SIG-M5 treated with dmso at 0.1 percent for 504 hours (cell line): ENCODE measurements around the gene HSD11B1.

Experiments
- DNase-seq: peaks from one replicate; lab custom pipeline; 2025; ENCODE audit not compliant: unreplicated experiment; lab: John Stamatoyannopoulos, UW

Gene HSD11B1

GRCh38 chr1:209704584-209704983 lies at the start of gene HSD11B1:
Gene HSD11B1 (plus strand): TSS chr1:209704846. CDS start chr1:209704943, 97 bp downstream.
- peak; percentile 87 for DNase-seq

DNA sequence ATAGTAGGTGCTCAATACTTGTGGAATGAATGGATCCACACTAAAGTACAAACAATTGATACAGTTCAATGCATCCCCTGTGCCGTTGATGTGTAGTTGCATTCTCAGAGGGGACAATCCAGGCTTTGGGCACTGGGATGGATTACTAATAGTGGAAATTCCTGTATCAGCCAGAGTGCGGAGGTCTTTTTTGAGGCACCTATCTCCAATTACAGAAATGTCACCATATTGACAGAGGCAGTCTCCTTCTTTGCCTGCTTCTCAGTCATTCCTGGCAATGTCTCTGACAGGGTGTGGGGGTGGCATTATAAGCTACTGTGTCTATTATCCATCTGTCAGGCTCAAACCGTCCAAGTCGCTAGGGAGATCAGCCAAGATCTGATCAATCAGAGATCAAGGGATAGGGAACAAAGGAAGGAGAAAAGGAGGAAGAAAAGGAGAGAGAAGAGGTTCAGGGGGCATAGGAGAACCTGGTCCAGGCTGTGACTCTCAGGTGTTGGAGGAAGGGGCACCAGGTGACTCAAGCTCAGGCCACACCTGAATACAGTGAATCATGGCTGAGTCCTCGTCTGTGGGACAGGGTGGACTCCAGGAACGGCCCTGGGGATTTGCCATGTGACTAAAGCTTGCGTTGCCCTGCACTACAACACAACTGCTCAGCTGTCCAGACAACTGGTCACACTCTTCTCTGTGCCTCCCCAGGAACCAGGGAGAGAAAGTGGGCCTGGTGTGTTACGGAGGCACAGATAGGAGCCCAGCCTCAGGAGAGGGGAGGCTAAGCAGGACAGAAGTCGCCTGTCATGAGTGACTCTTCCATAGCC lies 49.0 kb upstream of the HSD11B1 start:
- DNase-seq, result no peak

- DNase-seq, result no peak
These were observed 47.3 kb upstream of the HSD11B1 start for GRCh38 chr1:209657140-209657879.

DNA sequence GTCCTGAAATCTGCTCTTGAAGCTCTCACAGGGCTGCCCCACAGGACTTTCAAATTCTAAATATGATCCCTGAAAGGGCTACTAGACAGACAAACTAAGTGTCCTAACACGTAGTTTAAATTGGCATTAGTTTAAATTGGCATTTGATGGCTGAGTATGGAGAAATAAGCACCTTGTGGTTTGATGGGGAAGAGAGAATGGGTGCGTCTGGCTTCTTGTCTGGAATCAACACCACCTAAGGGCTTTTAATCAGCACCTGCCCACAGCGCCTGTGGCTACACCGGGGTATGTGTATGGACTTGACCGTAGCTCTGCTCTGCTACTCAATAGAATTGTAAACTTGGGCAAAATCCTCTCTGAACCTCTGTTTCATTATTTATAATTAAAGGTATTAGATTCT lies 46.7 kb upstream of the HSD11B1 start:
- no peak for DNase-seq

- peak; percentile 94 for DNase-seq
These were observed 44.7 kb upstream of the HSD11B1 start for GRCh38 chr1:209659909-209660308.

DNA sequence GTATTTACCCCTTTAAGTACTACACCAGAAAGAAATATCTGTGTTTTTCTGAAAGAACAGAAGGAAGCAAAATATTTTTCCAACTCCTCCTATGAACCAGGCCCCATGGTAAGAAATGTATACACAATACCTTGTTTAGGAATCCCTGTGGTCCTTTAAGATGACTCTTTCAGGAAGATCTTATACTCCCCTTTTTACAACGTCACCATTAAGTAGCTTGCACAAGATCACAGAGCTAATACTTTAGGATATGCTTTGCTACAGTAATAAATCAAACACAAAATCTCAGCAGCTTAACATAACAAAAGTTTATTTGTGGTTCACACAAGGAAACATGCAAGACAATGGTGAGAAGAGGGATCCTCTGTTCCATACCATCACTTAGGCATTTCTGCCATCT lies 43.6 kb upstream of the HSD11B1 start:
- no peak for DNase-seq

DNA sequence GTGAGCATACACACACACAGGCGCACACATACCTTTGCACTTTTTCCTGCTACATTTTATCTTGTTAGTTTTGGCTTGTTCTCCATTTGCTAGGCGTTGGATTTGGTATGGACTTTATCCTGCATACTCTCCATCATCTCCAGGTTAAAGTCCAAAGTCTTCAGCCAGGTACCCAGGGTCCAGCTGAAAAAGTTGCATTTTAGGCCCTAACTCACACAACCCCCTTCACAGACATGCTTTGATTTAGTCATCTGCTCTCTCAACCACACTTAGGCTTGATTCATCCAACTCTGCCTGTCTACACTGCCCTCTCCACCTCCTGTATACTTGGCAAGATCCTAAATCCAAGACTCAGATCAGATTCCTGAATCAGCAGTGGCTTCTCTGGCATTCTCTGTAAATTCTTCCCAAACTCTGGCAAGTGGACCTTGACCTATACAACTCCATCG lies 41.7 kb upstream of the HSD11B1 start:
- DNase-seq, result no peak

DNA sequence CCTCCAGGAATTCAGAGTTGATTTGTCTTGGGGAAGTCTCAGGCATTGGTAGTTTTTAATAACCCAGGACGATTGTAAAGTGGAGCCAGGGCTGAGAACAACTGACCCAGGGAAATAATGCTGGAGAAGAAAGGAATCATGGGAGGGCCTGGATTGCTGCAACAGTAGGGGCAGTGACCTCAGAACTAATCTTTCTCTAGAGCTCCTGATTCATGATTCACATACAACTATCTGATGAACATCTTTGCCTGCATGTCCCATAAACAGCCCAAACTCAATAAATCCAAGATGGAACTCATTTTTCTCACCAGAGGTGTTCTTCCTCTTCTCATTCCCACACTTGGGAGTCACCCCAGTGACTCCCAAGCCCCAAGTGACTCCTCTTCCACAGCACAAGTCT lies 37.5 kb upstream of the HSD11B1 start:
- DNase-seq, result no peak

GRCh38 chr1:209667708-209668107 lies 36.9 kb upstream of the HSD11B1 start:
- DNase-seq, result peak; percentile 23

DNA sequence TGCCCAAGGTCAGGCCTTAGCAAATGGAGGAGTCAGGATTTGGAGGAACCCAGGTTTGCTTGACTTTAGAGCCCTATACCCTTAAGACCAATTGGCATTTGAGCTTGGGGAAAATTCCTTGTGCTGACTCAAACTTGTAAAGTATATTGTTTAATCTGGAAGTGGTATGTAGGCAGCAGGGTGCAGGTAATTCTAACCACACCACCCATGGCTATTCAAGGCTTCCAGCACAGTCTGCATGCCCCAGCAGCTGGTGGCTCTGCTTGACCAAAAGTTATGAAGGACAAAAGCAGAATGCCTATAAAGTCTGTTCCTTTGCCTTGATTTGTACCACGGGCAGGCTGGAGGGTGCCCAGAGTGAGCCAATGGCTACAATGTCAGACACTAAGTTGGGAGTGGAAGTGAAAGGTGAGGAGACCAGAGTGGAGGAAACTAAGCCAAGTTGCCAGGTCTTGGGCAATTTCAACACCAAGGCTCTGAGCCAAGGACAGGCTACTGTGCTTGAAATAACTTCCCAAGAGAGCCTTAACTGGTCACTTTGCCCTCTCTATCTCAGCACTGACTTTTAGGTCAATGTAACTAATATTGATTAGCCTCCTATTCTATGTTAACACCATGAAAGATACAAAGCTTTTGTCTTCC lies 34.1 kb upstream of the HSD11B1 start:
- DNase-seq, result no peak

DNA sequence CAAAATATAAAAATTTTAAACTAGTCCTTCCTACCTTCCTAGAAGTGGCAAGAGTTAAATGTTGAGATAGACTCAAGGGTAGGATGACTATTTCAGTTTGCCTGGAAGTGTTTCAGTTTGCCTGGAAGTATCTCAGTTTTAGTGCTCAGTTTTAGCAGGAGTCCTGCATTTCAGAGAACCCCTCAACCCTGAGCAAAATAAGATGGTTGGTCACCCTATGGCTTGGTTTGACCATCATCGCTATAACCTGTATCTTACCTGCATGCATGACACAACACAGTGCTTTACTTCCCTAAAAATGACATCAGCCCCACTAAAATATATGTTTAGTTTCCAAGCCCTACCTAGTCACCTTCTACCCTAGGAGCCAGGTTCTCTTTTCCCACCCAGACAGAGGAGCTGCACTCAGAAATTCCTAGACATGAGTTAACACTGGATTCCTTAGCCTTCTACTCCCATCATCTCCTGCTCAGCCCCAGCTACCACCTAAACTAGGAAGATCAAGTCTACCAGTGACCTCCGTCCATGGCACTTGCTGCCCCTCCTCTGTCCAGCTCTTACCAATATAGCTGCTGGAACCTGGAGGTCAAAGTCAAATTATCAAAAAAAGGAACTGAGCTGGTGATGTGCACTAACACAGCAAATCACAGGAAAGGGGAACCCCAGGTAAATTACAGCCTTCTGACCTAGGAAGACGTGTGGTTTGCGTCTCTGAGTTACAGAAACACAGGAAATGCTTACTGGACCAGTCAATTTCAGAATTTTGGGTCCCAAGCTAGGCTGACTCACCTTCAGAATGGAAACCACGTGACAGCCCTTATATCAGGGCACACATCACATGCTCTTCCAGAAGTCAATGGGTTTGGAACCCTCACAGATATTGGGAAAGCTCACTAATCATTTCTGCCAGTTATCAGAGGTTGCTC lies 31.7 kb upstream of the HSD11B1 start:
- DNase-seq, result peak; percentile 18

DNA sequence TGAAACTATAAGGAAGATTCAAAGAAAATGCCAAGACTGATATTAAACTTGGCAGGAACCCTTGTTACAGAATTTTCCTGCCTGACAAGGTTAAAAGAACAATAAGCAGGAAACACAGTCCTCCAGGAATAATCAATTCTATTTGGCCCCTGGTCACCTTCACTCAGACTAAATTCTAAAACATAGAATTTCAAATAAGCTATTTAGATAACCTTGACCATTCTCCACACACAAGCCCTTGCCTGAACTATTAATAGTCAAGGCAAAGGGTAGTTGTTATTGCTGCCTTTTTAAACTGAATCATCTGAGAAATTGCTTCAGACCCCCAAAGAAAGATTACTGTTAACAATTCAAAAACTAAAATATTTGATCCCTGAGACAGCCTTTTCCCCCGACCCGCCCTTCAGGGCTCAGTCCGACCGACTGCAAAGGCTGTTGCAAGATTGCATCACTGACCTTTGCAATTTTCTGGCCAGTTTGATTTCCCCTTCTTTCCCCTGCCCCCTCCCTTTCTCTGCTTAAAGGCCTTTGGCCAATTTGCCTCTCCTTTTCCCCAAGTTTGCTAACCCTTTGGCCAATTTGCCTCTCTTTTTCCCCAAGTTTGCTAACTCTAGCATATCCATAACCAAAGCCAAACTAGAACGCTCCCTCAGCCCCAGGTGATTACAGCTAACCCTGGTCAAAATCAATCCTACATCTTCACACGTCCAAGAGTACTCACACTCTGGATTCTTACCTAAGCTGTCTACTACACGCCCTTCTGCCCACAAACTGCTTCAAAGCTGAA lies 30.8 kb upstream of the HSD11B1 start:
- peak; percentile 35 for DNase-seq

DNA sequence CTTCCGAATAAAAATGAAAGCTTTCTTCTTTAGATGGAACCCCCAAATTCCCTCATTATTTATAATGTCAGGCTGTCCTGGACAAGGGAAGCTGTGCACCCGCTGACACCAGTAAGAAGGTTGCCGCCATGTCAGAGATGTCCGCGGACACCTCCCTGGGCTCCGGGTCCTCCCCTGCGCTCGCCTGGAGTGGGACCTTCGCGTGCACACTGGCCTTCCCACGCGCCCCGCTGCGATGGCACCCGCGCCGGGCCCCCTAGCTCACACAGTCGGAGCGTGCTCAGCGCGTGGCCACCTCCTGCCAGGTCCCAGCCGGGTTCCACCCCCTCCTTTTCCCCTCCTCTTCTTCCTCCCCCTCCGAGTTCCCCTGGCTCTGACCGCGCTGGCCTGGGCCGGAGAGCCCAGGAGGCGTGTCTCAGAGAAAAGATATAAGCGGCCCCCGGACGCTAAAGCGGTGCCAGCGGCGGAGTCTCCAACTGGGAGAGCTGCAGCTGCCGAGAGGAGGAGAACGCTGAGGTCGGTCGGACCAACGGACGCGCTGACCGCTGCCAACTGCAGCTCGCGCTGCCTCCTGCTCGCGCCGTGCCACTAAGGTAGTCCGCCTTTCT lies 29.6 kb upstream of the HSD11B1 start, which contains the start of gene G0S2:
TSS of gene G0S2 (plus strand) at position 456 of the 608 bp plus-strand sequence. CDS start 273 bp downstream, outside the sequence.
- no peak for DNase-seq

DNA sequence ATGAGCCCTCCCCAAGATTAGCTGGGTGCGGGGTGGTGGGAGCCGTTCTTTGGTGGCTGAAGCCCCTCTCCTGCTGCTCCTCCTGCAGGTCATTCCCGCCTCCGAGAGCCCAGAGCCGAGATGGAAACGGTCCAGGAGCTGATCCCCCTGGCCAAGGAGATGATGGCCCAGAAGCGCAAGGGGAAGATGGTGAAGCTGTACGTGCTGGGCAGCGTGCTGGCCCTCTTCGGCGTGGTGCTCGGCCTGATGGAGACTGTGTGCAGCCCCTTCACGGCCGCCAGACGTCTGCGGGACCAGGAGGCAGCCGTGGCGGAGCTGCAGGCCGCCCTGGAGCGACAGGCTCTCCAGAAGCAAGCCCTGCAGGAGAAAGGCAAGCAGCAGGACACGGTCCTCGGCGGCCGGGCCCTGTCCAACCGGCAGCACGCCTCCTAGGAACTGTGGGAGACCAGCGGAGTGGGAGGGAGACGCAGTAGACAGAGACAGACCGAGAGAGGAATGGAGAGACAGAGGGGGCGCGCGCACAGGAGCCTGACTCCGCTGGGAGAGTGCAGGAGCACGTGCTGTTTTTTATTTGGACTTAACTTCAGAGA lies 29.0 kb upstream of the HSD11B1 start:
- DNase-seq, result no peak

DNA sequence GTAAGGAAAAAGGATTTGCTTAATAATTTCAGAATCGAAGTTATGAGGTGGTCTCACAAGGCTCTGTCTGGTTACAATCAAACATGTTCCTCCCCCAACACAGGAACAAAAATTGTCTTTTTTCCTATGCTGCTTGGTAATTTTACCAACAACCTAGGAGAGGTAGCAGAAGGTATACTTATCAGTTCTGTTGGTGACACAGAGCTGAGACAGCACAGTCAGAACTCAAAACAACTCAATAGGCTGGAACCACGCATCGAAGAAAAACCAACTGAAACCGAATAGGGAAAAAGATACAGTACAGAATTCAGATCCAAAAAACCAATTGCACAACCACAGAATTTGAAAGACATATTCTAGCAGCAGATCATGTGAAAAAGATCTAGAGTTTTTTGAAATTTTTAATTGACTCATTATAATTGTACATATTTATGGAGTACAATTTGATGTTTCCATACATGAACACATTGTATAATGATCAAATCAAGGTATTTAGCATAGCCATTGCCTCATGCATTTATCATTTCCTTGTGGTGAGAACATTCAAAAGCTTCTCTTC lies 25.6 kb upstream of the HSD11B1 start:
- DNase-seq, result no peak

- DNase-seq, result no peak
These were observed 18.8 kb upstream of the HSD11B1 start for GRCh38 chr1:209685821-209686220.

GRCh38 chr1:209686322-209686721 lies 18.3 kb upstream of the HSD11B1 start:
- DNase-seq, result no peak

GRCh38 chr1:209688746-209689234 lies 15.9 kb upstream of the HSD11B1 start:
- no peak for DNase-seq
